Stimulated activated CD8-positive, alpha-beta memory T cell treated with anti-CD3 and anti-CD28 coated beads, Interleukin-2, amount 100 ng/mL, for 48 hours (primary cell): ENCODE measurements around the gene MRPS24.
"Not testable (repeated sequence)": the region's sequence is repeated elsewhere in the genome, so short reads cannot be mapped to it uniquely, and the experiment has no call there.

ENCODE experiments used
- DNase-seq, 2 donors: peaks; one replicate each; pipeline ENCODE4 v3.0.0-alpha.2; 2020; ENCODE audit warnings: low read depth in 2 of 2

The MRPS24 gene

GRCh38 chr7:43869006-43869866, at the start of gene MRPS24:
TSS of gene MRPS24 (minus strand) at chr7:43869517. CDS start at chr7:43869495, 22 bp downstream.
- peak; percentile 92 to 95 for DNase-seq

DNA sequence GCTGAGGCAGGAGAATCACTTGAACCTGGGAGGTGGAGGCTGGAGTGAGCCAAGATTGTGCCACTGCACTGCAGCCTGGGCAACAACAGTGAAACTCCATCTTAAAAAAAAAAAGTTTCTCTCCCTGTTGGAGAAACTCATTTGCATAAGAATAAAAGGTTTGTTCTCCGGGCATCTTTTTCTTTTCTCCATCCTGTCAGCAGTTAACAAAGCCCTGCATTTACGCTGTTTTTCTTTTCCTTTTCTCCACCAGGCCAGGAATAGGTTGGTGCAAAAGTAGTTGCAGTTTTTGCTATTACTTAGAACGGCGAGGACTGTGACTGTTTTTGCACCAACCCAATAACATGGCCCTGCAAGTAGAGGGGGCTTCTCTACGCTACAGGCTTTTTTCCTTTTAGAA, 46.6 kb upstream of the MRPS24 start:
- DNase-seq = no peak

DNA sequence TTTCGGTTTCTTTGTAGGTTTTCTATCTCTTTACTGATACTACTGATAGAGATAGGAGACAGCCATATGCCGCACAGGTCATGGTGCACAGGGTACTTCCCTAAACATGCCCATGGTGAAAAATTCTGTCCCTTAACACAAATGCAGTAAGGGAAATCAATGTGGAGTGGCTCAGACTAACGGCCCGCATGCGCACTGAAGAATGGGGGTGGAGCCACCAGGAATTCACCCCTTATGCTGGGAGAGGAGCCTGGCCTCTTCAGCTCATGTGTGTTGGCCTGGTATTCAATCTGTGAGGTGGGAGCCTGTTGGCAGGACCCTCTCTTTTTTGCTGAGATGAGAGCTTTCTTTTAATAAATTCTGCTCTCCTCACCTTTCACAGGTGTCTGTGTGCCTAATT, 45.5 kb upstream of the MRPS24 start:
- no peak for DNase-seq

GRCh38 chr7:43906331-43907010, 37.2 kb upstream of the MRPS24 start, which contains the start of gene URGCP:
TSS of gene URGCP (minus strand) at chr7:43906596. CDS start at chr7:43906575, 21 bp downstream.
- peak; percentile 34 to 39 for DNase-seq

GRCh38 chr7:43905956-43906330, 36.6 kb upstream of the MRPS24 start:
- DNase-seq = peak in 1 of 2 donors; percentile 7

- no peak for DNase-seq
Measured at GRCh38 chr7:43905209-43905946, 36.1 kb upstream of the MRPS24 start.

DNA sequence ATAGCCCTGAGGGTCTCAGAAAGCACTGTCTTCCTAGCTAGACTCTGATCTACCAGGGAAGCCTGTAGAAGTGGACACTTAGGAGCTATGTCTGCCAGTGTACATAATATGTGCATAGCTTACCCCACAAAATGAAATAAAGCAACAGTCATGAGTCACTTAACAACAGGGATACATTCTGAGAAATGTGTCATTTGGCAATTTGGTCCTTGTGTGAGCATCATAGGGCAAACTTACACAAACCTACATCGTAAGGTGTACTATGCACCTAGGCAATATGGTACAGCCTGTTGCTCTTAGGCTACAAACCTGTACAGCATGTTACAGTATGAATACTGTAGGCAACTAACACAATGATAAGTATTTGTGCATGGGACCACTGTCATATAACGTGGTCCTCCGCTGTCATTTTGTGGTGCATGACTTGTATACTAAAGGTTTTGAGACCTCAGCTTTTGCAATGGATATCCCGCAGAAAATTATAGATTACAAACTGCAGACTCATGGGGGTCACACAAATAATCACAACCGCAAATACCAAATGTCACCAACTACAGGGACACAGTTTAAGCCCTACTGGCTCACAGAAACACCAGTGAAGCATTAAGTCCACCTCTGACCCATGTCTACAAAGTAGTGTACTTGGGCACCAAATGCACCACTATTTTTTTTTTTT, 35.4 kb upstream of the MRPS24 start:
- no peak for DNase-seq

- DNase-seq = no peak
Measured at GRCh38 chr7:43902542-43903054, 33.3 kb upstream of the MRPS24 start.

DNA sequence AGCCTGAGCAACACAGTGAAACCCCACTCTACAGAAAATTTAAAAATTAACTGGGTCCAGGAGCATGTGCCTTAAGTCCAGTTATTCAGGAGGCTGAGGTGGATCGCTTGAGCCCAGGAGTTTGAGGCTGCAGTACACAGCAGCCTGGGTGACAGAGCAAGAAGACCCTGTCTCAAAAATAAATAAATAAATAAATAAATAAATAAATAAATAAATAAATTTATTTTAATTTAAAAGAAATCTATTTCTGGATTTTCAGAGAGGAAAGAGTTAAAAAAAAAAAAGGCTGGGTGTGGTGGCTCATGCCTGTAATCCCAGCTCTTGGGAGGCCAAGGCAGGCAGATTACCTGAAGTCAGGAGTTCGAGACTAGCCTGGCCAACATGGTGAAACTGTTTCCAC, 29.3 kb upstream of the MRPS24 start:
- DNase-seq = not testable (repeated sequence)

GRCh38 chr7:43895847-43896415, 26.6 kb upstream of the MRPS24 start:
- no peak for DNase-seq

DNA sequence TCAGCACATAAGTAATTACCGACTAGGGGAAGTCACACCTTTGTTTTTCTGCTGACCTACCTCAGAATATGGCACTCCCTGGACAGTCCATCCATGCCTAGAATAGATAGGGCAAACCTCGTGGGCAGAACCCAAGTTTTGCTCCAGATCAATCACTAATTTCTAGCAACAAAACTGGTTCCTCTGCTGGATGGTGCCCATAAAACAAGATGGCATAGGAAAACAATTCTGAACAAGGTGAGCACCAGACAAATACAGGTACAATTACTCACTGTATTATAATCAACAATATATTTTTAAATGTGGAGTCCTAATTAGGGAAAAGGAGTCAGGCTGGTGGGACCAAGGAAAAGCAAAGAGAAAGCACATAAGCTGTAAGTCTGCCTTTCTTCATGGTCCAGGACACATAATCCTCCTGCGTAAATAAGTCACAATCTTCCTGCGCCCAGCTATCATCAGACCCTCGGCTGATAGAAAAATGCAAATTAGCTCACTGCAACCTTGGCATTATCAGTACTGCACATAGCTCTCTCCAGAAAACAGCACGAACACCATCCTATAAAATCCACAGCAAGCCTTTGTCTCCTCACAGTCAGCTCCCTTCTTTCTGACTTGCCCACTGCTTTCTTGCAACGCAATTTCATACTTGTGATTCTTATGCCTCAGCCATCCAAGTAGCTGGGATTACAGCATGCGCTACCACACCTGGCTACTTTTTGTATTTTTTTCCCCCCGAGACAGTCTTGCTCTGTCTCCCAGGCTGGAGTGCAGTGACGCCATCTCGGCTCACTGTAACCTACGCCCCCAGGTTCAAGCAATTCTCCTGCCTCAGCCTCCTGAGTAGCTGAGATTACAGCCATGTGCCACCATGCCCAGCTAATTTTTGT, 22.0 kb upstream of the MRPS24 start:
- no peak for DNase-seq

DNA sequence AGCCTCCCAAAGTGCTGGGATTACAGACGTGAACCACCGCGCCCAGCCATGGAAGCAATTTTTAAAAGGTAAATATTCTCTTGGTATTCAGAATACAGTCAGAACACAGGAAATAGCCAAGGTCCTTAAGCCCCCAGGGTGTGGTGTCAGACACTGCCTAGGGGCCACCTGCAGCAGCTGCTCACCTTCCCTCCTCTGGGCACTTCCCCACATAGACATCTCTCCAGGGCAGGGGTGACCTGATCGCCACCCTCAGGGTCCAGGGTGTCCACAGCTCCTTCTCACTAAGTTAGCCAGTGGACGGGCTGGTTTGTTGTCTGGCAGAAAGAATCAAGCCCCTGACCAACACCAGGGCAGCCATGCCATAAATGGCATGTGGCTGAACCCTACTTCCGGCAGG, 21.2 kb upstream of the MRPS24 start:
- no peak for DNase-seq

- no peak for DNase-seq
Measured at GRCh38 chr7:43888993-43889945, 20.0 kb upstream of the MRPS24 start.

- no peak for DNase-seq
Measured at GRCh38 chr7:43884617-43885016, 15.3 kb upstream of the MRPS24 start.

GRCh38 chr7:43884209-43884608, 14.9 kb upstream of the MRPS24 start:
- no peak for DNase-seq

DNA sequence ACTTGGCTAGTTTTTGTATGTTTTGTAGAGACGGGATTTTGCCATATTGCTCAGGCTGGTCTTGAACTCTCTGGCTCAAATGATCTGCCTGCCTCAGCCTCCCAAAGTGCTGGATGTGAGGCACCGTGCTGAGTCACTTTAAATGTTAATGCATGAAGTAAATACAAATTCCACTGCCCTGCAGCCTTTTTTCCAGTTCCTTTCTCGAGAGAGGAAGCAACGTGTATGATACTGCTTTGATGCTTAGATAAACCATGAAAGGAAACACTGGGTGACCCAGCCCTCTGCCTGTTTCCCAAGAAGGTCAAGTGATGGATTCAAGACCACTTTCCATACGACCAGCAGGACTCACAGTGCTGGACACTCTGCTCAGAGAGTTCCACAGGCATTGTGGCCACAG, 11.3 kb upstream of the MRPS24 start:
- no peak for DNase-seq

DNA sequence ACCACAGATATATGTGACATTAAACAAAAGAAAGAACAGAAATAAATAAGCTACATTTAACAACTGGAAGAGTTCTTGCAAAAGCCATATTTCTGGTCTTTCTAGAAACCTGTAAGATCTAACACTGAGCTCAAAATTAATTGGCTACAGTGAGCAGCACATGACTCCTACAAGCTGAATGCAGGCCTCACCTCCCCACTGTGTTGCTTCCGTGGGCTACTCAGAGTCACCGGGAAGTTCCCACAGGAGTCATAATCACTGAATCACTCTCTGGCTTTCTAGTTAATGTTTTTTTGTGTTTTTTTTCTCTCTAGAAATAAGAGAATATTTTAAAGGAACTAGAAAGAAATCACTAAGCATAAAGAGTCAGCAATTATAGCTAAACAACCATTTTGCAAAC, 10.2 kb upstream of the MRPS24 start:
- no peak for DNase-seq

DNA sequence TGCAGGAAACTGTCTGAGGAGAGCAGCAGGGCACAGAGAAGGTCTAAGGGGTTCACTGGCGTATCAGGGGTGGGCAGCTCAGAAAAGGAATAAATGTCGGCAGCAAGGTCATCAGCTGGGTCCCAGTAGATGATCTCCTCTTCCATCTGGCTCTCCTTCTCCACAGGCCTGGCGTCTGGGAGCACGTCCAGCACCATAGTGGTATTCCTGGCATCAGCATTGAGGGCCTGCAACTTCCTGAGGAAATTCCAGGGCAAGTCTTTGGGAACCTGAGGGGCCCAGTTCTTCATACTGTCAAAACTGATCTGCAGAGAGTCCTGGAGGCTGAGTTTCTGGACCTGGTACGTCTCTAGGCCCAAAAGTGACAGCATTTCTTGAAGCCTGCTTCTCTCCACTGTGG, 9.6 kb upstream of the MRPS24 start:
- no peak for DNase-seq
